Measurements from ENCODE around the gene JUND. TPM values are rescaled to one million over a fixed set of nuclear protein-coding genes. Genes with fewer than 3 reads are reported as not detected.
A peak's percentile ranks its signal among the peaks of the same experiment; 100 is the strongest.

JUND gene
- total RNA-seq, 1 donor from 2014 or later, result 161 TPM

DNA sequence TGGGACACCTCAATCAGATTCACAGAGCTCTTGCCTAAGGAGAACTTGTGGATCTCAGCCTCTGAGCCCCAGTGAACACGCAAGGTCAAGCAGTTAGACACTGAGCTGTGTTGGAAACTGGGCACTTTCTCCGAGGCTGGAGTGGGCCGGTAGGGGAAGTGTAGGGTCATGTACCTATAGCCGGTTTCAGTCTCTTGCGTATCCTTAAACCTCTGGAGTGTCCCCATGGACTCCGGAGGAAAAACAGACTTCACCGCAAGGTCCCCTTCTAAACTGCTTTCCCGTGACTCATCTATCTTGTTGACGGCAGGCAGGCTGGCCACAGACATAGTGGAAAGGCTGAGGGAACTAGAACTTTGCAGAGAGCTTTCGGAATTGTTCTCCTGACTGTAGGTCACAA lies 18.5 kb downstream of the JUND start:
- Histone ChIP-seq H2AFZ (ENCODE audit: low read depth, low read length) (no peak overlapping the region), H3K4me2 (ENCODE audit: low read length) (peak overlapping the region; percentile 38), H3K4me1 (ENCODE audit: insufficient read depth, low read length) (peaks cover 4% of the 10 kb centered on the region), H3K27ac (ENCODE audit: low read depth, low read length) (no peak overlapping the region), H3K9me3 (ENCODE audit: insufficient read depth, low read depth, low read length) (no peaks in the 10 kb centered on the region), H3K79me2 (ENCODE audit: insufficient read depth, low read length) (no peaks in the 10 kb centered on the region), H3K4me3 (ENCODE audit: insufficient read depth, low read depth, low read length) (no peak overlapping the region), H3K36me3 (ENCODE audit: insufficient read depth, low read length) (no peaks in the 10 kb centered on the region), H3K9ac (ENCODE audit: low read length) (no peak overlapping the region), H3K27me3 (ENCODE audit: insufficient read depth, low read length) (no peaks in the 10 kb centered on the region), H4K20me1 (ENCODE audit: insufficient read depth, low read length) (peaks cover 4% of the 10 kb centered on the region)
- Mint-ChIP-seq H3K27ac (ENCODE audit: unreplicated experiment) (no peak overlapping the region), H3K4me3 (ENCODE audit: unreplicated experiment) (no peak overlapping the region), H3K36me3 (ENCODE audit: low read depth, unreplicated experiment) (peaks cover 20% of the 10 kb centered on the region), H3K9me3 (ENCODE audit: unreplicated experiment) (peaks cover 7% of the 10 kb centered on the region), H3K4me1 (ENCODE audit: low read depth, unreplicated experiment) (no peaks in the 10 kb centered on the region), H3K27me3 (ENCODE audit: low read depth, unreplicated experiment) (peaks cover 3% of the 10 kb centered on the region)
- no peak for TF ChIP-seq EZH2 (IDR thresholded peaks at IDR 0.05; ENCODE audit: insufficient read depth, low read length)
- TF ChIP-seq, protein P1, sequence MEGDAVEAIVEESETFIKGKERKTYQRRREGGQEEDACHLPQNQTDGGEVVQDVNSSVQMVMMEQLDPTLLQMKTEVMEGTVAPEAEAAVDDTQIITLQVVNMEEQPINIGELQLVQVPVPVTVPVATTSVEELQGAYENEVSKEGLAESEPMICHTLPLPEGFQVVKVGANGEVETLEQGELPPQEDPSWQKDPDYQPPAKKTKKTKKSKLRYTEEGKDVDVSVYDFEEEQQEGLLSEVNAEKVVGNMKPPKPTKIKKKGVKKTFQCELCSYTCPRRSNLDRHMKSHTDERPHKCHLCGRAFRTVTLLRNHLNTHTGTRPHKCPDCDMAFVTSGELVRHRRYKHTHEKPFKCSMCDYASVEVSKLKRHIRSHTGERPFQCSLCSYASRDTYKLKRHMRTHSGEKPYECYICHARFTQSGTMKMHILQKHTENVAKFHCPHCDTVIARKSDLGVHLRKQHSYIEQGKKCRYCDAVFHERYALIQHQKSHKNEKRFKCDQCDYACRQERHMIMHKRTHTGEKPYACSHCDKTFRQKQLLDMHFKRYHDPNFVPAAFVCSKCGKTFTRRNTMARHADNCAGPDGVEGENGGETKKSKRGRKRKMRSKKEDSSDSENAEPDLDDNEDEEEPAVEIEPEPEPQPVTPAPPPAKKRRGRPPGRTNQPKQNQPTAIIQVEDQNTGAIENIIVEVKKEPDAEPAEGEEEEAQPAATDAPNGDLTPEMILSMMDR (IDR thresholded peaks at IDR 0.05; ENCODE audit: insufficient read depth, low read depth, low read length), result no peak
- FAIRE-seq, result no peak
- no peak for DNase-seq (ENCODE audit: low read depth)

DNA sequence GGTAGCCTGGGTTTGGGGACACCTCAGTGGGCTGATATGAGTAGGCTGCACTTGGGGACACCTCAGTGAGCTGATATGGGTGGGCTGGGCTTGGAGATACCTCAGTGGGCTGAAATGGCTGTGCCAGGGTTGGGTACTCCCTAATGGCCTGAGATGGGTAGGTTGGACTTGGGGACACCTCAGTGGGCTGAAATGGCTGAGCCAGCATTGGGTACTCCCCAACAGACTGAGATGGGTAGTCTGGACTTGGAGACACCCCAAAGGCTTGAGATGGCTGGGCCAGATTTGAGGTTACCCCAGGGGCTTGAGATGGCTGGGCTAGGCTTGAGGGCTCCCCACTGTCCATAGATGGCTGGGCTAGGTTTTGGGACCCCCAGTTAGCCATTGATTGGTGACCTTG lies 19.3 kb downstream of the JUND start:
- no peak overlapping the region for H3K27ac ChIP-seq (ENCODE audit: low read depth, low read length)
- peaks cover 19% of the 10 kb centered on the region for H3K36me3 Mint-ChIP-seq (ENCODE audit: low read depth, unreplicated experiment)
- H3K79me2 ChIP-seq (ENCODE audit: insufficient read depth, low read length), result no peaks in the 10 kb centered on the region
- H3K9me3 Mint-ChIP-seq (ENCODE audit: unreplicated experiment), result peaks cover 7% of the 10 kb centered on the region
- H3K4me3 Mint-ChIP-seq (ENCODE audit: unreplicated experiment), result no peak overlapping the region
- no peaks in the 10 kb centered on the region for H3K4me1 Mint-ChIP-seq (ENCODE audit: low read depth, unreplicated experiment)
- H3K4me2 ChIP-seq (ENCODE audit: low read length), result no peak overlapping the region
- H2AFZ ChIP-seq (ENCODE audit: low read depth, low read length), result no peak overlapping the region
- DNase-seq (ENCODE audit: low read depth), result no peak
- no peak overlapping the region for H3K9ac ChIP-seq (ENCODE audit: low read length)
- TF ChIP-seq, protein P1 (IDR thresholded peaks at IDR 0.05; ENCODE audit: insufficient read depth, low read depth, low read length), result no peak
- no peak for TF ChIP-seq EZH2 (IDR thresholded peaks at IDR 0.05; ENCODE audit: insufficient read depth, low read length)
- H3K36me3 ChIP-seq (ENCODE audit: insufficient read depth, low read length), result no peaks in the 10 kb centered on the region
- H4K20me1 ChIP-seq (ENCODE audit: insufficient read depth, low read length), result peaks cover 4% of the 10 kb centered on the region
- H3K27ac Mint-ChIP-seq (ENCODE audit: unreplicated experiment), result no peak overlapping the region
- FAIRE-seq, result no peak
- H3K27me3 ChIP-seq (ENCODE audit: insufficient read depth, low read length), result no peaks in the 10 kb centered on the region
- peaks cover 3% of the 10 kb centered on the region for H3K27me3 Mint-ChIP-seq (ENCODE audit: low read depth, unreplicated experiment)
- no peaks in the 10 kb centered on the region for H3K9me3 ChIP-seq (ENCODE audit: insufficient read depth, low read depth, low read length)
- no peak overlapping the region for H3K4me3 ChIP-seq (ENCODE audit: insufficient read depth, low read depth, low read length)
- peaks cover 4% of the 10 kb centered on the region for H3K4me1 ChIP-seq (ENCODE audit: insufficient read depth, low read length)

DNA sequence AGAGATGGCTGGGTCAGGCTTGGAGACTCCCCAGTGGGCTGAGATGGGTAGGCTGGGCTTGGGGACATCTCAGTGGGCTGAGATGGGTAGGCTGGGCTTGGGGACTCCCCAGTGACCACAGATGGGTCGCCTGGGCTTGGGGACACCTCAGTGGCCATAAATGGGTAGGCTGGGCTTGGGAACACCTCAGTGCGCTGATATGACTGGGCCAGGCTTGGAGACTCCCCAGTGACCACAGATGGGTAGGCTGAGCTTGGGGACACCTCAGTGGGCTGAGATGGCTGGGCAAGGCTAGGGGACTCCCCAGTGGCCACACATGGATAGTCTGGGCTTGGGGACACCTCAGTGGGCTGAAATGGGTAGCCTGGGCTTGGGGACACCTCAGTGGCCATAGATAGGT lies 19.9 kb downstream of the JUND start:
- H3K27ac Mint-ChIP-seq (ENCODE audit: unreplicated experiment), result no peak overlapping the region
- H3K9me3 Mint-ChIP-seq (ENCODE audit: unreplicated experiment), result peaks cover 7% of the 10 kb centered on the region
- Histone ChIP-seq H4K20me1 (ENCODE audit: insufficient read depth, low read length) (peaks cover 4% of the 10 kb centered on the region), H3K4me2 (ENCODE audit: low read length) (no peak overlapping the region), H3K9me3 (ENCODE audit: insufficient read depth, low read depth, low read length) (no peaks in the 10 kb centered on the region), H3K36me3 (ENCODE audit: insufficient read depth, low read length) (no peaks in the 10 kb centered on the region), H3K4me3 (ENCODE audit: insufficient read depth, low read depth, low read length) (no peak overlapping the region), H3K27ac (ENCODE audit: low read depth, low read length) (no peak overlapping the region), H3K9ac (ENCODE audit: low read length) (no peak overlapping the region), H3K79me2 (ENCODE audit: insufficient read depth, low read length) (no peaks in the 10 kb centered on the region), H2AFZ (ENCODE audit: low read depth, low read length) (no peak overlapping the region), H3K4me1 (ENCODE audit: insufficient read depth, low read length) (peaks cover 4% of the 10 kb centered on the region), H3K27me3 (ENCODE audit: insufficient read depth, low read length) (no peaks in the 10 kb centered on the region)
- no peak for DNase-seq (ENCODE audit: low read depth)
- peaks cover 8% of the 10 kb centered on the region for H3K27me3 Mint-ChIP-seq (ENCODE audit: low read depth, unreplicated experiment)
- FAIRE-seq, result no peak
- H3K4me3 Mint-ChIP-seq (ENCODE audit: unreplicated experiment), result no peak overlapping the region
- H3K4me1 Mint-ChIP-seq (ENCODE audit: low read depth, unreplicated experiment), result no peaks in the 10 kb centered on the region
- peaks cover 14% of the 10 kb centered on the region for H3K36me3 Mint-ChIP-seq (ENCODE audit: low read depth, unreplicated experiment)
- no peak for TF ChIP-seq EZH2 (IDR thresholded peaks at IDR 0.05; ENCODE audit: insufficient read depth, low read length)
- TF ChIP-seq, protein P1 (IDR thresholded peaks at IDR 0.05; ENCODE audit: insufficient read depth, low read depth, low read length), result no peak

Data from astrocyte (in vitro differentiated cells and primary cell).